Rectal smooth muscle tissue (tissue), 1 donor: ENCODE measurements around the gene PCDHA11.
A peak's percentile ranks its signal among the peaks of the same experiment; 100 is the strongest.
"Not testable (repeated sequence)": the region's sequence is repeated elsewhere in the genome, so short reads cannot be mapped to it uniquely, and the experiment has no call there.

Experiments
- H3K27ac ChIP-seq: one replicate; pipeline ENCODE4 v1.7.0; 2013; ENCODE audit warnings: low read depth, low read length, inconsistent platforms
- H3K27me3 ChIP-seq: one replicate; pipeline ENCODE4 v1.7.0; 2013; ENCODE audit warnings: low read length; ENCODE audit not compliant: control insufficient read depth, insufficient read depth
- H3K36me3 ChIP-seq: one replicate; pipeline ENCODE4 v1.7.0; 2013; ENCODE audit warnings: low read length; ENCODE audit not compliant: control insufficient read depth, insufficient read depth
- H3K4me1 ChIP-seq: one replicate; pipeline ENCODE4 v1.7.0; 2013; ENCODE audit warnings: low read length; ENCODE audit not compliant: control insufficient read depth, insufficient read depth
- H3K4me3 ChIP-seq: one replicate; pipeline ENCODE4 v1.7.0; 2013; ENCODE audit warnings: low read length
- H3K9ac ChIP-seq: one replicate; pipeline ENCODE4 v1.7.0; 2013; ENCODE audit warnings: low read length

PCDHA11 gene

DNA sequence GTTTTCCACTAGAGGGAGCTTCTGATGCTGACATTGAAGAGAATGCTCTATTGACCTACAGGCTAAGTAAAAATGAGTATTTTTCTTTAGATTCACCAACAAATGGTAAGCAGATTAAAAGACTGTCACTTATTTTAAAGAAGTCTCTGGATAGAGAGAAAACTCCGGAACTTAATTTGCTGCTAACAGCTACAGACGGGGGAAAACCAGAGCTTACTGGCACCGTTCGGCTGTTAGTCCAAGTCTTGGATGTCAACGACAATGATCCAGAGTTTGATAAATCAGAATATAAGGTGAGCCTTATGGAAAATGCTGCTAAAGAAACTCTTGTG is 764 bp downstream of the PCDHA11 start:
- H3K9ac ChIP-seq, result no peak overlapping the region
- H3K36me3 ChIP-seq, result no peaks in the 10 kb centered on the region
- H3K27me3 ChIP-seq, result no peaks in the 10 kb centered on the region
- no peaks in the 10 kb centered on the region for H3K4me1 ChIP-seq
- H3K27ac ChIP-seq, result no peak overlapping the region
- no peak overlapping the region for H3K4me3 ChIP-seq

DNA sequence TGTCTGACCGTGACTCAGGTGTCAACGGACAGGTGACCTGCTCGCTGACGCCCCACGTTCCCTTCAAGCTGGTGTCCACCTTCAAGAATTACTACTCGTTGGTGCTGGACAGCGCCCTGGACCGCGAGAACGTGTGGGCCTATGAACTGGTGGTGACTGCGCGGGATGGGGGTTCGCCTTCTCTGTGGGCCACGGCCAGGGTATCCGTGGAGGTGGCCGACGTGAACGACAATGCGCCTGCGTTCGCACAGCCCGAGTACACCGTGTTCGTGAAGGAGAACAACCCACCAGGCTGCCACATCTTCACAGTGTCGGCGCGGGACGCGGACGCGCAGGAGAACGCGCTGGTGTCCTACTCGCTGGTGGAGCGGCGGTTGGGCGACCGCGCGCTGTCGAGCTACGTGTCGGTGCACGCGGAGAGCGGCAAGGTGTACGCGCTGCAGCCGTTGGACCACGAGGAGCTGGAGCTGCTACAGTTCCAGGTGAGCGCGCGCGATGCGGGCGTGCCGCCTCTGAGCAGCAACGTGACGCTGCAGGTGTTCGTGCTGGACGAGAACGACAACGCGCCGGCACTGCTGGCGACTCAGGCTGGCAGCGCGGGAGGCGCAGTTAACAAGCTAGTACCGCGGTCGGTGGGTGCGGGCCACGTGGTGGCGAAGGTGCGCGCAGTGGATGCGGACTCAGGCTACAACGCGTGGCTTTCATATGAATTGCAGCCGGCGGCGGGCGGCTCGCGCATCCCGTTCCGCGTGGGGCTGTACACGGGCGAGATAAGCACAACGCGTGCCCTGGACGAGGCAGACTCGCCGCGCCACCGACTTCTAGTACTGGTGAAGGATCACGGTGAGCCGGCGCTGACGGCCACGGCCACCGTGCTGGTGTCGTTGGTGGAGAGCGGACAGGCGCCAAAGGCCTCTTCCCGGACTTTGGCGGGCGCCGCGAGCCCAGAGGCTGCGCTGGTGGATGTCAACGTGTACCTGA is 1.8 kb downstream of the PCDHA11 start:
- Histone ChIP-seq H3K4me3 (no peak overlapping the region), H3K36me3 (no peaks in the 10 kb centered on the region), H3K9ac (no peak overlapping the region), H3K27ac (no peak overlapping the region), H3K27me3 (no peaks in the 10 kb centered on the region), H3K4me1 (no peaks in the 10 kb centered on the region)

DNA sequence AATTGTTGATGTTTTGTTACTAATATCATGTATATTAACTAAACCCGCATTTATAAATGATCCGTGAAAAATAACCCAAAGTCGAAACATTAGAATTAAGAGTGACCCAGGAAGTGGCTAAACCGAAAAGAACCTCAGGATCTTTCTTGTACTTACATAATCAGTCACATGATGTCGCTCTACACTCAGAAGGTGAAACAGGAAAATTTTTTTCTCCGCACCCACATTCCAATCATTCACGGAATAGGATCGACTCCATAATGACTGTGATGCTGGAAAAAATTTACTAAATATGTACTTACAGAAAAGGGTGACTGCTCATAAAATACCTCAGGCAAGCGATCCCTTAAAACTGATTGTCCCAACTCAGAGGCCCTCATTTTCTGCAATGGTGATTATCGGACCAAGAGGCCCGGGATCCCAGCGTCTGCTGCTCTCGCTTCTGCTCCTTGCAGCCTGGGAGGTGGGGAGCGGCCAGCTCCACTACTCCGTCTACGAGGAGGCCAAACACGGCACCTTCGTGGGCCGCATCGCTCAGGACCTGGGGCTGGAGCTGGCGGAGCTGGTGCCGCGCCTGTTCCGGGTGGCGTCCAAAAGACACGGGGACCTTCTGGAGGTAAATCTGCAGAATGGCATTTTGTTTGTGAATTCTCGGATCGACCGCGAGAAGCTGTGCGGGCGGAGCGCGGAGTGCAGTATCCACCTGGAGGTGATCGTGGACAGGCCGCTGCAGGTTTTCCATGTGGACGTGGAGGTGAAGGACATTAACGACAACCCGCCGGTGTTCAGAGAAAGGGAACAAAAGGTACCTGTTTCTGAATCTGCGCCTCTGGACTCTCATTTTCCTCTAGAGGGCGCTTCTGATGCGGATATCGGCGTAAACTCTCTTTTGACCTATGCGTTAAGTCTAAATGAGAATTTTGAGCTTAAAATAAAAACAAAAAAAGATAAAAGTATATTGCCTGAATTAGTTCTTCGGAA is 6.6 kb downstream of the PCDHA11 start, which contains the start of gene PCDHA12:
Gene PCDHA12, plus strand, starts transcription at position 224 of the 981 bp plus-strand sequence. Its CDS starts 165 bp downstream, at position 389.
- Histone ChIP-seq H3K27ac (no peak within 1 kb of the TSS), H3K27me3 (no peaks in the 10 kb centered on the region), H3K4me3 (no peak within 1 kb of the TSS), H3K4me1 (no peaks in the 10 kb centered on the region), H3K9ac (no peak within 1 kb of the TSS), H3K36me3 (no peaks in the 10 kb centered on the region)

DNA sequence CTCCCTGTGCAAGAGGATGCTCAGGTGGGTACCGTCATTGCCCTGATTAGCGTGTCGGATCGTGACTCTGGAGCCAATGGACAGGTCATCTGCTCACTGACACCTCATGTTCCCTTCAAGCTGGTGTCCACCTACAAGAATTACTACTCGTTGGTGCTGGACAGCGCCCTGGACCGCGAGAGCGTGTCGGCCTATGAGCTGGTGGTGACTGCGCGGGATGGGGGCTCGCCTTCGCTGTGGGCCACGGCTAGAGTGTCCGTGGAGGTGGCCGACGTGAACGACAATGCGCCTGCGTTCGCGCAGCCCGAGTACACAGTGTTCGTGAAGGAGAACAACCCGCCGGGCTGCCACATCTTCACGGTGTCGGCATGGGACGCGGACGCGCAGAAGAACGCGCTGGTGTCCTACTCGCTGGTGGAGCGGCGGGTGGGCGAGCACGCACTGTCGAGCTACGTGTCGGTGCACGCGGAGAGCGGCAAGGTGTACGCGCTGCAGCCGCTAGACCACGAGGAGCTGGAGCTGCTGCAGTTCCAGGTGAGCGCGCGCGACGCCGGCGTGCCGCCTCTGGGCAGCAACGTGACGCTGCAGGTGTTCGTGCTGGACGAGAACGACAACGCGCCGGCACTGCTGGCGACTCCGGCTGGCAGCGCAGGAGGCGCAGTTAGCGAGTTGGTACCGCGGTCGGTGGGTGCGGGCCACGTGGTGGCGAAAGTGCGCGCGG is 7.9 kb downstream of the PCDHA11 start:
- H3K36me3 ChIP-seq, H3K27me3 ChIP-seq, H3K9ac ChIP-seq, H3K4me3 ChIP-seq, H3K27ac ChIP-seq, H3K4me1 ChIP-seq: not testable (repeated sequence)

DNA sequence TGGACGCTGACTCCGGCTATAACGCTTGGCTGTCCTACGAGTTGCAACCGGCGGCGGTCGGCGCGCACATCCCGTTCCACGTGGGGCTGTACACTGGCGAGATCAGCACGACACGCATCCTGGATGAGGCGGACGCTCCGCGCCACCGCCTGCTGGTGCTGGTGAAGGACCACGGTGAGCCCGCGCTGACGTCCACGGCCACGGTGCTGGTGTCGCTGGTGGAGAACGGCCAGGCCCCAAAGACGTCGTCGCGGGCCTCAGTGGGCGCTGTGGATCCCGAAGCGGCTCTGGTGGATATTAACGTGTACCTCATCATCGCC is 8.5 kb downstream of the PCDHA11 start:
- no peaks in the 10 kb centered on the region for H3K36me3 ChIP-seq
- H3K27me3 ChIP-seq, result no peaks in the 10 kb centered on the region
- H3K9ac ChIP-seq, result no peak overlapping the region
- H3K27ac ChIP-seq, result no peak overlapping the region
- no peaks in the 10 kb centered on the region for H3K4me1 ChIP-seq
- no peak overlapping the region for H3K4me3 ChIP-seq

DNA sequence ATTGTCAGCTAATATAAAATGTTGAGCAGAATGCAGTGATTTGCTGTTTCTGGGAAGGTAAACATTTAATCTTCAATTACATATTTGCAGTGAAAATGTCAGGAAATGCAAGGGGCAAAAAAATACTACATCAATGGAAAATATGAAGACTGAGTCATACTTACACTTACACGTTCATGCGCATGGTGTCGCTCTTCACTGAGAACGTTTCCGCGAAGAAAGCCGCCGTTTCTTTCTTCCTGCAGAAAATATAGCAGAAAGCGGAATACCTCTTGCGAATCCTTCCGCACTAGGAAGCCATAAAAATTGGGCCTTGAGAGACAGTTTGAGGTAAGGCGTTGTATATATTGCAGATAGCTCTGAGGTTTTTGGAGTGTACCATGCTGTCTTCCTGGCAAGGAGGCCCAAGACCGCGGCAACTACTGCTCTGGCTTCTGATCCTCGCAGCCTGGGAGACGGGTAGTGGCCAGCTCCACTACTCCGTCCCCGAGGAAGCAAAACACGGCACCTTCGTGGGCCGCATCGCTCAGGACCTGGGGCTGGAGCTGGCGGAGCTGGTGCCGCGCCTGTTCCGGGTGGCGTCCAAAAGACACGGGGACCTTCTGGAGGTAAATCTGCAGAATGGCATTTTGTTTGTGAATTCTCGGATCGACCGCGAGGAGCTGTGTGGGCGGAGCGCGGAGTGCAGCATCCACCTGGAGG is 13.3 kb downstream of the PCDHA11 start, which contains the start of gene PCDHA13:
Gene PCDHA13, plus strand, starts transcription at position 236 of the 702 bp plus-strand sequence. Its CDS starts 145 bp downstream, at position 381.
- H3K4me3 ChIP-seq, result peak within 1 kb of the TSS; percentile 44
- no peaks in the 10 kb centered on the region for H3K4me1 ChIP-seq
- no peak within 1 kb of the TSS for H3K9ac ChIP-seq
- no peak within 1 kb of the TSS for H3K27ac ChIP-seq
- H3K36me3 ChIP-seq, result no peaks in the 10 kb centered on the region
- no peaks in the 10 kb centered on the region for H3K27me3 ChIP-seq

DNA sequence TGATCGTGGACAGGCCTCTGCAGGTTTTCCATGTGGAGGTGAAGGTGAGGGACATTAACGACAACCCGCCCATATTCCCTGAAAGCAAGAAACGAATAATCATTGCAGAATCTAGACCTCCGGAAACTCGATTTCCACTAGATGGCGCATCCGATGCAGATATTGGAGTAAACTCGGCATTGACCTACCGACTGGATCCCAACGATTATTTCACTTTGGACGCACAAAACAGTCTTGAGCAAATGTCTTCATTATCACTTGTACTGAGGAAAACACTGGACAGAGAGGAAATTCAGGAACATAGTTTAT is 13.8 kb downstream of the PCDHA11 start:
- Histone ChIP-seq H3K4me1 (no peaks in the 10 kb centered on the region), H3K27ac (no peak overlapping the region), H3K36me3 (no peaks in the 10 kb centered on the region), H3K4me3 (no peak overlapping the region), H3K27me3 (no peaks in the 10 kb centered on the region), H3K9ac (no peak overlapping the region)

DNA sequence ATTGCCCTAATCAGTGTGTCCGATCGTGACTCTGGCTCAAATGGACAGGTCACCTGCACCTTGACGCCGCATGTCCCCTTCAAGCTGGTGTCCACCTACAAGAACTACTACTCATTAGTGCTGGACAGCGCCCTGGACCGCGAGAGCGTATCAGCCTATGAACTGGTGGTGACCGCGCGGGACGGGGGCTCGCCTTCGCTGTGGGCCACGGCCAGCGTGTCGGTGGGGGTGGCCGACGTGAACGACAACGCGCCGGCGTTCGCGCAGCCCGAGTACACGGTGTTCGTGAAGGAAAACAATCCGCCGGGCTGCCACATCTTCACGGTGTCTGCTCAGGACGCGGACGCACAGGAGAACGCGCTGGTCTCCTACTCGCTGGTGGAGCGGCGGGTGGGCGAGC is 14.6 kb downstream of the PCDHA11 start:
- H3K27ac ChIP-seq, result no peak overlapping the region
- no peaks in the 10 kb centered on the region for H3K4me1 ChIP-seq
- H3K27me3 ChIP-seq, result no peaks in the 10 kb centered on the region
- no peaks in the 10 kb centered on the region for H3K36me3 ChIP-seq
- no peak overlapping the region for H3K9ac ChIP-seq
- no peak overlapping the region for H3K4me3 ChIP-seq

DNA sequence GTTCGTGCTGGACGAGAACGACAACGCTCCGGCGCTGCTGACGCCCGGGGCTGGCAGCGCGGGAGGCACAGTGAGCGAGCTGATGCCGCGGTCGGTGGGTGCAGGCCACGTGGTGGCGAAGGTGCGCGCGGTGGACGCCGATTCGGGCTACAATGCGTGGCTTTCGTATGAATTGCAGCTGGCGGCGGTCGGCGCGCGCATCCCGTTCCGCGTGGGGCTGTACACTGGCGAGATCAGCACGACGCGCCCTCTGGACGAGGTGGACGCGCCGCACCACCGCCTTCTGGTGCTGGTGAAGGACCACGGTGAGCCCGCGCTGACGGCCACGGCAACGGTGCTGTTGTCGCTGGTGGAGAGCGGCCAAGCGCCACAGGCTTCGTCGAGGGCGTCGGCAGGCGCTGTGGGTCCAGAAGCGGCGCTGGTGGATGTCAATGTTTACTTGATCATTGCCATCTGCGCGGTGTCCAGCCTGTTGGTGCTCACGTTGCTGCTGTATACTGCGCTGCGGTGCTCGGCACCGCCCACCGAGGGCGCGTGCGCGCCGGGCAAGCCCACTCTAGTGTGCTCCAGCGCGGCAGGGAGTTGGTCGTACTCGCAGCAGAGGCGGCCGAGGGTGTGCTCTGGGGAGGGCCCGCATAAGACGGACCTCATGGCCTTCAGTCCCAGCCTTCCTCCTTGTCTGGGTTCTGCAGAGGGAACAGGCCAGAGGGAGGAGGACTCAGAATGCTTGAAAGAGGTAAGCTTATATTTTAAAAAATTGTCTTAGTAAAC is 15.4 kb downstream of the PCDHA11 start:
- no peaks in the 10 kb centered on the region for H3K27me3 ChIP-seq

DNA sequence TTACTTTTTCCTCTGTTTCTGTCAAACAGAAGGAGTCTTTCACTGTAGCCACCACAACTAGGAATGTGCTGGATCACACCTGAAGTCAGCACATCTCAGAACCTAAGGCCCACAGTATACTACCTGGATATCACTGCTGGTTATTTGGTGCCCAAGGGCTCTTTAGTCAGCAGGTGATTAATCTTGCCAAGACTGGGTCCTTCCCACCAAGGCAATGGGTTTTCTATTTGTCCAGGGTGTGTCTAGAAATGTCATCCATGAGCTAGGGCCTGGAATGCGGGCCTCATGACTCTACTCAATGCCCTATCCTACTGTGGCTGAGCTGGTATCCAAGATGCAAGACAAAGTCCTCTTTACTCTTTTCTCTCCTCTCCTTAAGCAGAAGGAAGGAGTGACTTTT is 47.6 kb downstream of the PCDHA11 start:
- Histone ChIP-seq H3K27me3 (no peaks in the 10 kb centered on the region), H3K27ac (no peak overlapping the region), H3K4me3 (no peak overlapping the region), H3K36me3 (no peaks in the 10 kb centered on the region), H3K4me1 (no peaks in the 10 kb centered on the region), H3K9ac (no peak overlapping the region)

More for the DNA sequence above, 15.4 kb downstream of the PCDHA11 start:
- no peaks in the 10 kb centered on the region for H3K4me1 ChIP-seq
- H3K27ac ChIP-seq, result no peak overlapping the region
- H3K36me3 ChIP-seq, result no peaks in the 10 kb centered on the region
- H3K4me3 ChIP-seq, result no peak overlapping the region
- H3K9ac ChIP-seq, result no peak overlapping the region
